ENCODE results near the gene MPL. TPM values are rescaled to one million over a fixed set of nuclear protein-coding genes. Genes with fewer than 3 reads are reported as not detected.

The MPL gene
- total and polyA plus RNA-seq, 11 donors: 0.11 to 0.98 (median 0.48) TPM; not detected in 1

- H3K27ac ChIP-seq: no peak overlapping the region
- no peaks in the 10 kb centered on the region for H3K9me3 ChIP-seq
- WGBS, 4 donors: 74 to 78% (median 77%) methylated on average over 8 to 9 of the region's 9 CpGs
- no peaks in the 10 kb centered on the region for H3K27me3 ChIP-seq
- no peak for TF ChIP-seq POLR2A (IDR thresholded peaks at IDR 0.05)
- TF ChIP-seq CTCF (IDR thresholded peaks at IDR 0.05): no peak
- intact Hi-C loops (cut with DNase I): no loop called here
- ATAC-seq: no peak
- H3K36me3 ChIP-seq: peaks cover 3 to 53% (median 47%) of the 10 kb centered on the region in 9 donors
- no peak overlapping the region for H3K4me3 ChIP-seq
- DNase-seq: no peak
- peaks cover 0 to 31% (median 22%) of the 10 kb centered on the region in 12 donors for H3K4me1 ChIP-seq
Observed at GRCh38 chr1:43363283-43363934, 25.8 kb downstream of the MPL start.

- Histone ChIP-seq H3K27me3 (no peaks in the 10 kb centered on the region), H3K27ac (no peak overlapping the region), H3K4me3 (no peak overlapping the region), H3K4me1 (peaks cover 0 to 34% (median 26%) of the 10 kb centered on the region in 12 donors), H3K9me3 (no peaks in the 10 kb centered on the region), H3K36me3 (peaks cover 3 to 53% (median 47%) of the 10 kb centered on the region in 9 donors)
- TF ChIP-seq POLR2A (IDR thresholded peaks at IDR 0.05) (no peak), CTCF (IDR thresholded peaks at IDR 0.05) (no peak)
- ATAC-seq (no peak), DNase-seq (no peak)
- intact Hi-C loops (cut with DNase I): no loop called here
- 81 to 84% (median 82%) methylated on average over 5 of the region's 5 CpGs for WGBS, 4 donors
Observed at GRCh38 chr1:43363935-43364525, 26.4 kb downstream of the MPL start.

GRCh38 chr1:43365678-43366077, 28.1 kb downstream of the MPL start:
- ATAC-seq: no peak
- DNase-seq: no peak
- no peak for TF ChIP-seq POLR2A (IDR thresholded peaks at IDR 0.05)
- no peak for TF ChIP-seq CTCF (IDR thresholded peaks at IDR 0.05)
- peaks cover 0 to 32% (median 26%) of the 10 kb centered on the region in 12 donors for H3K4me1 ChIP-seq
- H3K4me3 ChIP-seq: peak overlapping the region in 2 of 12 donors; percentile 91 to 96
- peak overlapping the region in 7 of 12 donors; percentile 91 to 99 (median 97) for H3K27ac ChIP-seq
- no peaks in the 10 kb centered on the region for H3K27me3 ChIP-seq
- WGBS, 4 donors: 75 to 83% (median 80%) methylated on average over 2 of the region's 2 CpGs
- H3K36me3 ChIP-seq: peaks cover 3 to 50% (median 47%) of the 10 kb centered on the region in 9 donors
- no peaks in the 10 kb centered on the region for H3K9me3 ChIP-seq
- intact Hi-C loops (cut with DNase I): loop anchor here in 4 of 10 donors (5.0 kb wide), 2 partner anchors 63 to 128 kb away; partner anchors contain the start of gene TIE1 (in 1 of the 4)

- Histone ChIP-seq H3K9me3 (no peaks in the 10 kb centered on the region), H3K36me3 (peaks cover 3 to 49% (median 44%) of the 10 kb centered on the region in 9 donors), H3K27me3 (no peaks in the 10 kb centered on the region), H3K27ac (peak overlapping the region in 9 of 12 donors; percentile 3 to 99 (median 97)), H3K4me1 (peaks cover 0 to 32% (median 26%) of the 10 kb centered on the region in 12 donors), H3K4me3 (peak overlapping the region in 8 of 12 donors; percentile 68 to 97 (median 92))
- intact Hi-C loops (cut with DNase I): loop anchor here in 4 of 10 donors (5.0 kb wide), 2 partner anchors 64 to 129 kb away; partner anchors contain the start of gene TIE1 (in 1 of the 4)
- no peak for ATAC-seq
- WGBS, 4 donors: 61 to 73% (median 66%) methylated on average over 6 to 11 of the region's 11 CpGs
- TF ChIP-seq POLR2A (IDR thresholded peaks at IDR 0.05) (no peak), CTCF (IDR thresholded peaks at IDR 0.05) (no peak)
- DNase-seq: peak in 1 of 5 donors; percentile 34
Observed at GRCh38 chr1:43366179-43366578, 28.6 kb downstream of the MPL start.
